GM21825 (cell line): ENCODE data around the gene ZNF546.
"Not testable (repeated sequence)": the region's sequence is repeated elsewhere in the genome, so short reads cannot be mapped to it uniquely, and the experiment has no call there.

ENCODE experiments used
- ATAC-seq: cut with Tn5 transposase; IDR thresholded peaks from one replicate; pipeline ENCODE4 v1.9.1; 2021; ENCODE audit warnings: mild to moderate bottlenecking, moderate library complexity; ENCODE audit not compliant: unreplicated experiment

Gene ZNF546

DNA sequence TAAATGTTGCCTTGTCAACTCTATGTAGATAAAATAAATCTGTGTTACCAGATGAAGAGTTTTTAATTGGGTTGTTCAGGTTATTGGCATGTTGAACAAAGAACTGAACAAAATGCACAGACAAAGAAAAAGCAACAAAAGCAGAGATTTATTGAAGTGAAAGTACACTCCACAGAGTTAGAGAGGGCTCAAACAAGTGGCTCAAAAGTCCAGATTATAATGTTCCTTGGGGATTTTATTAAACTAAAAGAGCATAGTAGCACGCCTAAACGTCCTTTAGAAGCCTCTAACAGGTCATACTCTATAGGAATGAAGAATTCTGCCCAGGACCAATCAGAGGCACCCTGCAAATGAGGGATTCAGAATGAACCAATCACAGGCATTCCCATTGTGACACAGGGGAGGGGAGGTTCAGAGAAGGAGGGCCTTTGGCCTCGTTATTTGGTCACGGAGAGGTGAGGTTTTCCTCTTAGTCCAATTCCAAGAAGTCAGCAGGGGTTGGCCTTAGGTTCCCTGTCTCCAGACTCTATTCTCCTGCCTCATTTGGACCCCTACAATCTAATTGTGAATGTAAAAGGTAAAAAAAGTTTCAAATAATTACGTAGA, 13.1 kb upstream of the ZNF546 start:
- ATAC-seq: no peak

DNA sequence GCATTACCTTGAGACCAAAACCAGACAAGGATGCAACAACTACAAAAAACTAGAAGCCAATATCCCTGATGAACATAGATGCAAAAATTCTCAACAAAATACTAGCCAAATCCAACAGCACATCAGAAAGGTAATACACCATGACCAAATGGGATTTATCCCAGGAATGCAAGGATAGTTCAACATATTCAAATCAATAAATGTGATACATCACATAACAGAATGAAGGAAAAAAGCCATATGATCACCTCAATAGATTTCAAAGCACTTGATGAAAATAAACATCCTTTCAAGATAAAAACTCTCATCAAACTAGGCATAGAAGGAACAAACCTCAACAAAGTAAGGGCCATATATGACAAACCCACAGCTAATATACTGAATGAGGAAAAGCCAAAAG, 10.2 kb upstream of the ZNF546 start:
- ATAC-seq: no peak

DNA sequence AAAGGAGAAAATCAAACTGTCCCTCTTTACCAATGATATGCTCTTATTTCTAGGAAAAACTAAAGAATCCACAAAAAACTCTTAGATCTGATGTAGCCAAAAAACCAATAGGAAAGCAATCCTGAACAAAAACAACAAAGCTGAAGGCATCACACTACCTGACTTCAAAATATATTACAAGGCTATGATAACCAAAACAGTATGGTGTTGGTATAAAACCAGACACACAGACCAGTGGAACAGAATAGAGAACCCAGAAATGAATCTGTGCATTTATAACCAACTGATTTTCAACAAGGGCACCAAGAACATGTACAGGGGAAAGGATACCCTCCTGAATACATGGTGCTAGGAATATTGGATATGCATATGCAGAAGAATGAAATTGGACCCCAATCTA, 9.7 kb upstream of the ZNF546 start:
- no peak for ATAC-seq

DNA sequence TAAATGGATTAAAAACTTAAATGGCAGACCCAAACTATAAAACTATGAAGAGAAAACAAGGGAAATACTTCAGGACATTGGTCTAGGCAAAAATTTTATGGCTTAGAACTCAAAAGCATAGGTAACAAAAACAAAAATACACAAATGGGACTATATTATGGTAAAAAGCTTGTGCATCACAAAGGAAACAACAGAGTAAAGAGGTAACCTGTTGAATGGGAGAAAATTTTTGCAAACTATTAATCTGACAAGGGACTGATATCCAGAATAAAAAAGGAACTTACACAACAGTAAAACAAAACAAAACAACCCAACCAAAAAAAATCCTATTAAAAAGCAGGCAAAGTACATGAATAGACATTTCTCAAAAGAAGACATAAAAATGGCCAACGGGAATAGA, 9.3 kb upstream of the ZNF546 start:
- ATAC-seq: no peak

DNA sequence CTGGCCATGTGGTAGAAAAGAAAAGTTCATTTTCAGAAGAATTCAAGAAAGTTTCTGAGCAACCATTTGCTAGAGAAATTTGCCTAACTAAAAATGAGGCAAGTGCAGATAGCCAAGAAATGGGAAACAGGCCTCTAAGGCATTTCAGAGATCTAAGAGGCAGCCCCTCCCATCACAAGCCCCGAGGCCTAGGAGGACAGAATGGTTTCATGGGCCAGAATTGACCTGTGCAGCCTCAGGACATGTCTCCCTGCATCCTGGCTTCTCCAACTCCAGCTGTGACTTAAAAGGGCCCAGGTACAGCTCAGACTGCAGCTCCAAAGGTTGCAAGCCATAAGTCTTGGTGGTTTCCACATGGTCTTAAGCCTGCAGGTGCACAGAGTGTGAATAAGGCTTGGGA, 3.3 kb upstream of the ZNF546 start:
- ATAC-seq: no peak

DNA sequence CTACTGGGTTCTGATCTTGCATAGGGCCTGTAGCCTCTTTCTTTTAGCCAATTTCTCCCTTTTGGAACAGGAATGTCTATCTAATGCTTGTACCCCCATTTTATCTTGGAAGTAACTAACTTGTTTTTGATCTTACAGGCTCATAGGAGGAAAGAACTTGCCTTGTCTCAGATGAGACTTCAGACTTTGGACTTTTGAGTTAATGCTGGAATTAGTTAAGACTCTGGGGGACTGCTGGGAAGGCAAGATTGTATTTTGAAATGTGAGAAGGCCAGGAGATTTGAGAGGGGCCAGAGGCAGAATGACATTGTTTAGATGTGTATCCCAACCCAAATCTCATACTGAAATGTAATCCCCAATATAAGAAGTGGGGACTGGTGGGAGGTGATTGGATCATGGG, 2.5 kb upstream of the ZNF546 start:
- ATAC-seq: no peak

DNA sequence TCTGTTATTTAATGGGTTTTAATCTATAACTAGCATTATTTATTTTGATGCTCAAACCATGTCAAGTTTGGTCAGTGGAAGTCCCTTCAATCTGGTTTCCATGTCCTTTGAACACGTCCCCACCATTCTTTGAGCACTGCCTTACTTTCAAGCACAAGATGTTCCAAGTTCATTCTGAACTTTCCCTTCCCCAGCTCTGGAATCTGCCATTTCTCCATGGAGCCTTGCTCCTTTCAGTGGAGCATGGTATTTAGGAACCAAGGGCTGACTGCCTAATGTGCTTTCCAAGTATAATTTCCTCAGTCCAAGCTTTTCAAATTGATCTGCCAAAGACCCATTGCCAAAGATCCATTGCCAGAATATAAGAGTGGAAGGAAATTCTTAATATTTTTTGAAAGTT, 1.1 kb upstream of the ZNF546 start:
- no peak for ATAC-seq

DNA sequence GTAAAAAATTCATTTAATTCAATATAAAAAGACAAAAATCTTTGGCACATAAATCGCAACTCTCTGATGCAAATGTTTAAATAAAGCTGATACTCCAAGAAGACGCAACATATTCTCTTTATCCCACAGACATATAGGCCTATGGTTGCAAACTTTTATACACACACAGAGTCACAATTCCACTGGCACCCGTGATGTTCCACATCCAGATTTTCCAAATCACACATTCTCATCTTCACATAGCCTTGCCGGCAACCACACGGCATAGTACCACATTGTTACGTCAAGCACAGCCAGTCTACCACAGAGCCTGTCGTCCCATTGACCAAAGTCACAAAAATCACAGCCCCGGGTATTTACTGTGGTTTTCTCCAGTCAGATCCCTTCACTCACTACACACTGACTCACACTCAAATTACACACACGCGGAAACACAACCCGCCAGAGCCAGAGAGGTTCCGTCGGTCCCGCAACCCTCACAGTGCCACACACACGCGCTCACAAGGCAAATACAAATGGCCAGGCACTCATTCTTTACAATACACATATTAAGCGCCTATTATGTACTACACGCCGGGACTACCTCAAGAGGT, 546 bp upstream of the ZNF546 start:
- ATAC-seq: peak; percentile 29

DNA sequence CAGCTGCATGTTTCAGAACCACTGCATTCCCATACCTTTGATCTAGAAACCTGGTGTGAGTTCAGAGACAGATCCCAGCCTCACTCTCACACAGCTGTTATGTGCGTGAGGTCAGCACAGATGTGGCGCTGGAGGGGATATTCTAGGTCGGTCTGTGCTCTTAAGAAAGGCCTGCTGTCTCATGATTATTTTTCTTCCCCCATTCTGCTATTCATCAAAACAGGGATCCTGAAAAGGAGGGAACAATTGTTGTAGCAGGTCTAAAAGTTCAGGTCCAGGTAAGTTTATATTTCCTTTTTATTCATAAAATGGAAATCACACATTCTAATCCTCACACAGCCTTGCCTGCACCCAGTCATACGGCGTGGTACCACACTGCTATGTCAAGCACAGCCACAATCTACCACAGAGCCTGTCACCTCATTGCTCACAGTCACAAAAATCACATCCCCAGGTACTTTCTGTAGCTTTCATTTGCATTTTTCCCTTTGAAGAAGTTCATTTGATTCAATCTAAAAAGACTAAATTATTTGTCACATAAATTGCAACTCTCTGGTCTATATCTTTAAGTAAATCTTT, 867 bp downstream of the ZNF546 start:
- no peak for ATAC-seq

DNA sequence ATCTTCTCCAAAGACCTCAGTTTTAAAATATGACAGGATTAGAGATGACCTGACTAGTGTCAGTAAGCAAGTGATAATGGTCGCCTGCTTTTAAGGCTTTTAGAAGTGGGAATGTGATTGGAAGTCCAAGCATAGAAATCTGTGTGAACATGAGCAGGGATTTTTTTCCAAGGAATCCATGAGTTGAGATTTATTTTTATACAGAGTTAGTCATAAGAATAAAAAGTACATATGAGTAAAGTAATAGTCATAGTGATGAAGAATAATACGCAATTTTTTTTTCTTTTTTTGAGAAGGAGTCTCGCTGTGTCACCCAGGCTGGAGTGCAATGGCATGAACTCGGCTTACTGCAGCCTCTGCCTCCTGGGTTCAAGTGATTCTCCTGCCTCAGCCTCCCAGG, 1.6 kb downstream of the ZNF546 start:
- no peak for ATAC-seq

DNA sequence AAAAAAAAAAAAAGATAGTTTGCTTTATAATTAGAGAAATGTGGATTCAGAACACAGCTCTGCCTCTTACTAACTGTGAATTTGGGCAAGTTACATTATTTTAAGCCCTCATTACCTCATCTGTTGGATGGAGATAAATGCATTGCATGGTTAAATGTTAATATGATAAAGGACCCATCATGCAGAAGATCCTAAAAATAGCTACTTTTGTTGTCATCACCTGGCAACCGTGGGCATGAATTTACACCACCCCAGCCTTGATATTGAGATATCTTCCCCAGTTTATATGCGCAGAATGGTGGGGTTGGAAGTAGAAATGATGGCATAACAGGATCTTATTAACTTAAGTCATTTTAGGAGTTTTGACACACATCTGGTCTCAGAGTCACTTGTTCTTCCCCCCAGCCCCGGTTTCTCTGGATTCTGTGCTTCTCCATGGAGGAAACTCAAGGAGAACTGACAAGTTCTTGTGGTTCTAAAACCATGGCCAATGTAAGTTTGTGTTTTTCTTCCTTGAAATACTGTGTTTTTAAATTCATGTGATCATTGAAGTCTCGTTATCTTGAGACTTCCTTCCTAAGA, 8.9 kb downstream of the ZNF546 start:
- no peak for ATAC-seq

DNA sequence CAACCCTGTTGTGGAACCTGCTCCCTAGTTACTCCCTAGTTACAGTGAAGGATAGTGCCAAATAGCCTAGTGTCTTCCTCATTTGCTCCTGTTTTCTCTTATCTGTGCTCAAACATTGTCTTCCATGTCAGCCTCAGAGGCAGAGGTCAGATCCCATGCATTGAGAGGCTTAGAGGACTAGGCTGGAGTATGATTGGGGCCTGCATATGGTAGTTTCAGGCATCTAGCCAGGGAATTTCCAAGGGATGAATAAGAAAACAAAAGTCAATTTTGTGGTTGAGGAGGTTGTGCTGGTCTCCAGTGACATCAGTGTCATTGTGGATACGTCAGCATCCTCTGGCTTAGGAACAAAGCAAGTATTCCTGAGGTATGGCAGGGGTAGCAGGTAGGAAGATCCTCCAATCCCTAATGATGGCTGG, 9.4 kb downstream of the ZNF546 start:
- ATAC-seq: no peak

DNA sequence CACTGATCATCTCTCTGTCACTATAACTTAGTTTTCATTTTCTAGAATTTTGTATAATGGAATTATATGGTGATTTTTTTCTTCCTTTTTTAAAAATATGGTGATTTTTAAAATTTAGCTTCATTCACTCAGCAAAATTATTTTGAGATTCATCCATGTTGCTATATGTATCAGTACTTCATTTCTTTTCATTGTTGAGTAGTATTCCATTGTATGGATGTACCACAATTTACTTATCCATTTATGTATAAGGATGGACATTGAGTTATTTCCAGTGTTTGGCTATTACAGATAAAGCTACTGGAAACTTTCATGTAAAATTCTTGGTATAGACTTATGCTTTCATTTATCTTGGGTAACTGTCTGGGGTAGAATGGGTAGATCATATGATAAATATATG, 12.8 kb downstream of the ZNF546 start:
- ATAC-seq: no peak

DNA sequence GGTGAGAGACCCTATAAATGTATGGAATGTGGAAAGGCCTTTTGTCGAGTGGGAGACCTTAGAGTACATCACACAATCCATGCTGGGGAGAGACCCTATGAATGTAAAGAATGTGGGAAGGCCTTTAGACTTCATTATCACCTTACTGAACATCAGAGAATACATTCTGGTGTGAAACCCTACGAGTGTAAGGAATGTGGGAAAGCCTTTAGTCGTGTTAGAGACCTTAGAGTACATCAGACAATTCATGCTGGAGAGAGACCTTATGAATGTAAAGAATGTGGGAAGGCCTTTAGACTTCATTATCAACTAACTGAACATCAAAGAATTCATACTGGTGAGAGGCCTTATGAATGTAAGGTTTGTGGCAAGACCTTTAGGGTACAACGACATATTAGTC, 17.1 kb downstream of the ZNF546 start:
- ATAC-seq: no peak

DNA sequence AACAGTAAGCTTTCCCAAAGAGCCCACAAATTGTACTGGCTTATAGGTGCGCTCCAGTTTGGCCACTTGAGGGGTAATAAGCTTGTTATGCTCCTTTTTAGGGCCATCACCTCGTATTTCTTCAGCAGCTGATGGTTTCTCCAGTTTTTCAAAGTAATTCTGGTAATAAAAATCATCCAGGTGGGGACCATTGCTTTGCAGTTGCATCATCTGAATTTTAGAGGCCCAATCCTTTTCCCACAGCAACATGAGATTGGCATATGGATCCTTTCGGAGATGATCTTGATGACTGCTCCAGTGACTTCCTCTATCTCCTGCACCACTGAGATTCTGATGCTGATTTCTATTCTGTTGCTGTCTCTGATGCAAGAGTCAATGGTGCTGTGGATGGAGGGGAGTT, 27.1 kb downstream of the ZNF546 start:
- ATAC-seq: no peak

DNA sequence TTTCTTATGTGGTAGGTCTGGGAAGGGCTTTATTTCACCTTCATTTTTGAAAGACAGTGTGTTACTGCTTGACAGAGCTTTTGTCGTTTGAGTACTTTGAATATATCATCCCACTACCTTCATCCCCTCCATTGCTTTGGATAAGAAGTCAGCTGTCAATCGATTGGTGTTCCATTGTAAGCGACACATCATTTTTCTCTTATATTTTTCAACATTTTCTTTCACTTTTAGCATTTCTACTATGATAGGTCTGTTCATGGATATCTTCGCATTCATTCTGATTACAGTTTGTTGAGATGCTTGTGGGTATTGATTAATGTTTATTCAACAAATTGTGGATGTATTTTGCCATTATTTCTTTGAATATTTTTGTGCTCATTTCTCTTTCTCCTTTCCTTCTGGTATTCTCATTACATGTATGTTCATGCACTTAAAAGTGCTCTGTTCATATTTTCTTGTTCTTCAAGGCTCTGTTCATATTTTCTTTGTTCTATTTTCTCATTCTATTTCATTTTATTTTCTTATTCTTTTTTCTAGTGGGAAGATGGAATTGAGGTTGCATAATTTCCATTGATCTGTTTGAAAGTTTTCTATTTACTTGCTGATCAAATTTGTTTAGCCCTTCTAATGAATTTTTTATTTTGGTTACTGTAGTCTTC, 29.2 kb downstream of the ZNF546 start:
- ATAC-seq: no peak

DNA sequence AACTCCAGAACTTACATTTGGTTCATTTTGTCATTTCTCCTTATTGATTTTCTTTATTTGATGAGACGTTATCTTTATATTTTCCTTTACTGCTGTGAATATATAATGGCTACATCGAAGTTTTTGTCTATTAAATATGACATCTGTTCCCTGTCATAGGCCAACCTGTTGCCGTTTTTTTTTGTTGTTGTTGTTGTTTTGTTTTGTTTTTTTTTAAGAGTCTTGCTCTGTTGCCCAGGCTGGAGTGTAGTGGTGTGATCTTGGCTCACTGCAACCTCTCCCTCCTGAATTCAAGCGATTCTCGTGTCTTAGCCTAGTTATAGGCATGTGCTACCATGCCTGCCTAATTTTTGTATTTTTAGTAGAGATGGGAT, 29.7 kb downstream of the ZNF546 start:
- ATAC-seq: no peak

DNA sequence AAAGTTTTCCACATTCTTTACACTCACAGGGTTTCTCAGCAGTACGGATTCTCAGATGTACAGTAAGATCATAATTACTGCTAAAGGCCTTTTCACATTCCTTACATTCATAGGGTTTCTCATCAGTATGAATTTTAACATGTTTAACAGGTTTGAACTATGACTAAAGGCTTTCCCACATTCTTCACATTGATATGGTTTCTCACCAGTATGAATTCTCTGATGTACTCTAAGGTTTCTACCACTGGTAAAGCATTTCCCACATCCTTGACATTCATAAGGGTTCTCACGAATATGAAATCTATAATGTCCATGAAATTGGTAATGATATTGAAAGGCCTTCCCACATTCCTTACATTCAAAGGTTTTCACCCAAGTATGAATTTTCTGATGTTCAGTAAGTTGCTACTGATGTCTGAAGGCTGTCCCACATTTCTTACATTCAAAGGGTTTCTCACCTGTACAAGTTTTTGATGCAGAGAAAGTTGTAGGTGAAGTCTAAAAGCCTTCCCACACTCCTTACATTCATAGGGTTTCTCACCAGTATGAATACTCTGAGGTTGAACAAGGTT, 37.2 kb downstream of the ZNF546 start:
- ATAC-seq: no peak

DNA sequence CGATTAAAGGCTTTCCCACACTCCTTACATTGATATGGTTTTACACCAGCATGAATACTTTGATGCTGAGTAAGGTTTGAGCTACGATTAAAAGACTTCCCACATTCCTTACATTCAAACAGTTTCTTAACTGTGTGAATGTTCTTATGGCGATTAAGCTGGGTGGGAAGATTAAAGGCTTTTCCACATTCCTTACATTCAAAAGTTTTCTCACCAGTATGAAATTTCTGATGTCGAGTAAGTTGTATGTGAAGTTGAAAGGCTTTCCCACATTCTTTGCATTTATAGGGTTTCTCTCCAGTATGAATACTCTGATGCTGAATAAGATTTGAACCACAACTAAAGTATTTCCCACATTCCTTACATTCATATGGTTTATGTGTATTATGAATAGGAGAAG, 39.1 kb downstream of the ZNF546 start:
- no peak for ATAC-seq

DNA sequence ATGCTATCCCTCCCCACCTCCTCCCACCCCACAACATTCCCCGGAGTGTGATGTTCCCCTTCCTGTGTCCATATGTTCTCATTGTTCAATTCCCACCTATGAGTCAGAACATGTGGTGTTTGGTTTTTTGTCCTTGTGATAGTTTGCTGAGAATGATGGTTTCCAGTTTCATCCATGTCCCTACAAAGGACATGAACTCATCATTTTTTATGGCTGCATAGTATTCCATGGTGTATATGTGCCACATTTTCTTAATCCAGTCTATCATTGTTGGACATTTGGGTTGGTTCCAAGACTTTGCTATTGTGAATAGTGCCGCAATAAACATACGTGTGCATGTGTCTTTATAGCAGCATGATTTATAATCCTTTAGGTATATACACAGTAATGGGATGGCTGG, 41.2 kb downstream of the ZNF546 start:
- ATAC-seq: not testable (repeated sequence)

DNA sequence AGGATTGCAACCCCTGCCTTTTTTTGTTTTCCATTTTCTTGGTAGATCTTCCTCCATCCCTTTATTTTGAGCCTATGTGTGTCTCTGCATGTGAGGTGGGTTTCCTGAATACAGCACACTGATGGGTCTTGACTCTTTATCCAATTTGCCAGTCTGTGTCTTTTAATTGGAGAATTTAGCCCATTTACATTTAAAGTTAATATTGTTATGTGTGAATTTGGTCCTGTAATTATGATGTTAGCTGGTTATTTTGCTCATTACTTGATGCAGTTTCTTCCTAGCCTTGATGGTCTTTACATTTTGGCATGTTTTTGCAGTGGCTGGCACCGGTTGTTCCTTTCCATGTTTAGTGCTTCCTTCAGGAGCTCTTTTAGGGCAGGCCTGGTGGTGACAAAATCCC, 44.9 kb downstream of the ZNF546 start:
- ATAC-seq: not testable (repeated sequence)

DNA sequence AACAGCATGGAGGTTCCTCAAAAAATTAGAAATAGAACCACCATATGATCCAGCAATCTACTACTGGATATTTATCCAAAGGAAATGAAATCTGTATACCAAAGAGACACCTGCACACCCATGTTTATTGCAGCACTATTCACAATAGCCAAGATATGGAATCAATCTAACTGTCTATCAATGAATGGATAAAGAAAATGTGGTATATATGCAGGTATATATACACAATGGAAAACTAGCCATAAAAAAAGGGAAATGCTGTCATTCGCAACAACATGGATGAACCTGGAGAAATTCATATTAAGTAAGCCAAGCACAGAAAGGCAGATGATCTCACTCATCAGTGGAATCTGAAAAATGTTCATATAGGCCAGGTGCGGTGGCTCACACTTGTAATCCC, 56.6 kb downstream of the ZNF546 start:
- ATAC-seq: no peak
